CD4-positive, alpha-beta T cell treated with Interleukin-4 for 4 hours (primary cell): ENCODE results near the gene RASA4B.
"Not testable (repeated sequence)": the region's sequence is repeated elsewhere in the genome, so short reads cannot be mapped to it uniquely, and the experiment has no call there.

Source experiments
- DNase-seq: peaks from one replicate; pipeline ENCODE4 v3.0.0-alpha.2; 2020

The RASA4B gene

GRCh38 chr7:102472126-102473041 lies 45.2 kb downstream of the RASA4B start:
- DNase-seq: no peak

- no peak for DNase-seq
Measured at GRCh38 chr7:102471791-102472125, 45.8 kb downstream of the RASA4B start.

GRCh38 chr7:102469972-102470825 lies 47.4 kb downstream of the RASA4B start:
- DNase-seq: no peak

- DNase-seq: no peak
Measured at GRCh38 chr7:102469351-102469971, 48.1 kb downstream of the RASA4B start.

- no peak for DNase-seq
Measured at GRCh38 chr7:102468478-102469350, 48.9 kb downstream of the RASA4B start.

GRCh38 chr7:102467581-102468477 lies 49.7 kb downstream of the RASA4B start:
- DNase-seq: no peak

GRCh38 chr7:102466097-102466496 lies 51.5 kb downstream of the RASA4B start:
- no peak for DNase-seq

- peak; percentile 93 for DNase-seq
Measured at GRCh38 chr7:102464577-102465280, 52.8 kb downstream of the RASA4B start, which contains the start of the genes ALKBH4 and LRWD1. ALKBH4 (minus strand) TSS chr7:102464863; CDS start chr7:102464836, 27 bp downstream. LRWD1 (plus strand) TSS chr7:102464984; CDS start chr7:102465081, 97 bp downstream.

GRCh38 chr7:102463841-102464576 lies 53.6 kb downstream of the RASA4B start:
- DNase-seq: no peak

- DNase-seq: no peak
Measured at GRCh38 chr7:102460467-102460866, 57.1 kb downstream of the RASA4B start.

- DNase-seq: no peak
Measured at GRCh38 chr7:102459221-102459844, 58.2 kb downstream of the RASA4B start.

GRCh38 chr7:102457352-102457924 lies 60.1 kb downstream of the RASA4B start:
- no peak for DNase-seq

GRCh38 chr7:102456327-102456726 lies 61.2 kb downstream of the RASA4B start:
- DNase-seq: no peak

- DNase-seq: no peak
Measured at GRCh38 chr7:102455596-102455995, 62.0 kb downstream of the RASA4B start.

GRCh38 chr7:102454932-102455331 lies 62.6 kb downstream of the RASA4B start:
- DNase-seq: not testable (repeated sequence)

GRCh38 chr7:102454468-102454867 lies 63.1 kb downstream of the RASA4B start:
- no peak for DNase-seq

GRCh38 chr7:102453319-102453718 lies 64.3 kb downstream of the RASA4B start:
- no peak for DNase-seq

GRCh38 chr7:102452451-102452850 lies 65.1 kb downstream of the RASA4B start:
- DNase-seq: no peak
